Stomach (tissue), 9 donors: ENCODE measurements around the gene MYL2. TPM values are rescaled to one million over a fixed set of nuclear protein-coding genes. Genes with fewer than 3 reads are reported as not detected.

Experiments
- DNase-seq, 2 donors: peaks; one replicate each; pipeline versions ENCODE4 v3.0.0 to v3.0.0-alpha.2; 2013 to 2019
- H3K27ac ChIP-seq, 5 donors: fragments of 200-600 bp in 4 of 5; sonication (generic) in 4 of 5; one replicate each; pipeline ENCODE4 v1.5.1; 2013 to 2019; ENCODE audit warnings: mild to moderate bottlenecking in 1 of 5, moderate library complexity in 1 of 5
- H3K27me3 ChIP-seq, 3 donors: fragments of 200-600 bp; sonication (generic); one replicate each; pipeline ENCODE4 v1.5.1; 2017 to 2019; ENCODE audit warnings: mixed run types in 1 of 3
- H3K36me3 ChIP-seq, 4 donors: fragments of 200-600 bp; sonication (generic); 1 replicate in 3 of 4; 2 replicates in 1 of 4; pipeline ENCODE4 v1.5.1; 2016 to 2019
- H3K4me1 ChIP-seq, 4 donors: fragments of 200-600 bp; sonication (generic); one replicate each; pipeline ENCODE4 v1.5.1; 2016 to 2019
- H3K4me3 ChIP-seq, 4 donors: fragments of 200-600 bp; sonication (generic) in 3 of 4; one replicate each; pipeline ENCODE4 v1.5.1; 2016 to 2019; ENCODE audit warnings: mild to moderate bottlenecking in 1 of 4
- H3K9me3 ChIP-seq, 4 donors: fragments of 200-600 bp; sonication (generic); one replicate each; pipeline ENCODE4 v1.5.1; 2016 to 2019
- CTCF ChIP-seq, 7 experiments: fragments of 450-650 bp in 4 of 7; fragments of 200-600 bp in 3 of 7; sonication (generic) in 3 of 7; IDR thresholded peaks; one replicate each; pipeline ENCODE4 v1.5.1; 2016 to 2019; ENCODE audit warnings: antibody characterized with exemption in 7 of 7, control low read depth in 2 of 7, mild to moderate bottlenecking in 1 of 7
- EP300 ChIP-seq: sonication (generic); formaldehyde crosslinking; IDR thresholded peaks from one replicate; pipeline ENCODE4 v1.6.1; 2017; ENCODE audit warnings: antibody characterized with exemption
- POLR2A ChIP-seq, 4 donors: fragments of 450-650 bp; IDR thresholded peaks; one replicate each; pipeline ENCODE4 v1.6.1; 2016; ENCODE audit warnings: antibody characterized with exemption in 4 of 4, control low read depth in 2 of 4, mild to moderate bottlenecking in 1 of 4, moderate library complexity in 1 of 4
- POLR2AphosphoS5 ChIP-seq, 3 donors: sonication (generic); formaldehyde crosslinking; IDR thresholded peaks; one replicate each; pipeline ENCODE4 v1.6.1; 2016; ENCODE audit warnings: antibody characterized with exemption in 3 of 3
- WGBS, 5 donors: extraction: QIAGEN DNeasy Blood & Tissue Kit in 3 of 5; methylation state at CpG; one replicate each; pipeline versions ENCODE4 v1.1.5 to v1.1.7; 2013 to 2018; 5-methylcytosine and 5-hydroxymethylcytosine counted together
- intact Hi-C: fragments of 100-400 bp; cut with DNase I; formaldehyde crosslinking; loops from one replicate; pipeline ENCODE4 v1.15.1; 2023; ENCODE audit warnings: low total_unique reads
- polyA plus RNA-seq, 3 donors: library from polyadenylated mRNA; stranded (reverse); fragments of 200-250 nt; gene quantifications; one replicate each; pipeline ENCODE4 v1.2.3, GENCODE V29; 2013
- total RNA-seq, 5 donors: library from RNA; depleted of rRNA; stranded (reverse); fragments of >200 nt; gene quantifications; one replicate each; pipeline versions ENCODE4 v1.1.0 to v1.2.3, GENCODE V29; 2014 to 2016
- donor health status: healthy with polysubstance abuse.
- donor health status: Bipolar disorder and iron deficiency.
- donor health status: healthy.

Gene MYL2
- total and polyA plus RNA-seq, 8 donors = 1.1 to 38.0 (median 5.1) TPM; not detected in 4

- no peaks in the 10 kb centered on the region for H3K27me3 ChIP-seq
- TF ChIP-seq POLR2A (IDR thresholded peaks at IDR 0.05) (no peak), EP300 (no peak), POLR2AphosphoS5 (IDR thresholded peaks at IDR 0.05) (no peak)
- H3K36me3 ChIP-seq = no peaks in the 10 kb centered on the region
- DNase-seq = no peak
- peaks cover 0 to 5% (median 2%) of the 10 kb centered on the region in 4 donors for H3K4me1 ChIP-seq
- H3K9me3 ChIP-seq = no peaks in the 10 kb centered on the region
- H3K4me3 ChIP-seq = no peak overlapping the region
- WGBS, 5 donors = 66 to 73% (median 69%) methylated on average over 6 of the region's 6 CpGs
- intact Hi-C loops = no loop called here
- no peak overlapping the region for H3K27ac ChIP-seq
These were observed 35.1 kb downstream of the MYL2 start for GRCh38 chr12:110885152-110885840.

GRCh38 chr12:110883251-110883650 is 37.1 kb downstream of the MYL2 start:
- 81 to 87% (median 86%) methylated on average over 4 of the region's 4 CpGs for WGBS, 5 donors
- intact Hi-C loops = no loop called here
- Histone ChIP-seq H3K27ac (no peak overlapping the region), H3K9me3 (no peaks in the 10 kb centered on the region), H3K4me3 (no peak overlapping the region), H3K27me3 (no peaks in the 10 kb centered on the region), H3K4me1 (peaks cover 0 to 5% (median 2%) of the 10 kb centered on the region in 4 donors), H3K36me3 (no peaks in the 10 kb centered on the region)
- DNase-seq = no peak
- TF ChIP-seq EP300 (no peak), CTCF (IDR thresholded peaks at IDR 0.05) (no peak), POLR2AphosphoS5 (IDR thresholded peaks at IDR 0.05) (no peak), POLR2A (IDR thresholded peaks at IDR 0.05) (no peak)

- H3K27me3 ChIP-seq = no peaks in the 10 kb centered on the region
- intact Hi-C loops = no loop called here
- no peaks in the 10 kb centered on the region for H3K36me3 ChIP-seq
- no peaks in the 10 kb centered on the region for H3K4me1 ChIP-seq
- DNase-seq = no peak
- no peaks in the 10 kb centered on the region for H3K9me3 ChIP-seq
- 79 to 94% (median 86%) methylated on average over 2 of the region's 2 CpGs for WGBS, 5 donors
- no peak for TF ChIP-seq POLR2AphosphoS5 (IDR thresholded peaks at IDR 0.05)
- no peak for TF ChIP-seq POLR2A (IDR thresholded peaks at IDR 0.05)
- TF ChIP-seq EP300 = no peak
- no peak for TF ChIP-seq CTCF (IDR thresholded peaks at IDR 0.05)
- H3K4me3 ChIP-seq = no peak overlapping the region
- H3K27ac ChIP-seq = no peak overlapping the region
These were observed 39.7 kb downstream of the MYL2 start for GRCh38 chr12:110880651-110881050.

DNA sequence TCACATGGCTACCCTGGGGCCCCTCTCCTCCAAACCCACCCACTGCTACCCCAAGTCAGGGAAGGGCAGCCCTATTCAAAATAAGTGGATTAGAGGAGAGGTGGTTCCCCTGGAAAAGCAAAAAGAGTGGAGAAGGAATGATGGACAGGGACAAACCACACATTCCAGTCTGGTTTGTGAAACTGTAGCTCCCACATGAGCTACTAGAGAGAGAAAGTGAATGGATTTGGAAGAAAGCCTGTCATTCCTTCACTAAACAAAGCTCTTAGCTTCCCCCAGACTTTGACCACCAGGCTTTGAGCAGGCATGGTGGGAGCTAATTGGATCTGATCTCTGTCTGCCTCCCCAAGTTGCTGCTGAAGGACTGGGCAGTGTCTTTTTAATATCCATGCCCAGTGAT is 45.6 kb downstream of the MYL2 start:
- Histone ChIP-seq H3K36me3 (no peaks in the 10 kb centered on the region), H3K4me1 (no peaks in the 10 kb centered on the region)
- intact Hi-C loops = no loop called here

More for the DNA sequence above, 45.6 kb downstream of the MYL2 start:
- Histone ChIP-seq H3K27me3 (no peaks in the 10 kb centered on the region), H3K4me3 (no peak overlapping the region), H3K9me3 (no peaks in the 10 kb centered on the region), H3K27ac (no peak overlapping the region)
- no peak for TF ChIP-seq CTCF (IDR thresholded peaks at IDR 0.05)
- no peak for TF ChIP-seq EP300
- TF ChIP-seq POLR2A (IDR thresholded peaks at IDR 0.05) = no peak
- TF ChIP-seq POLR2AphosphoS5 (IDR thresholded peaks at IDR 0.05) = no peak
- no peak for DNase-seq
